ENCODE data around the gene CYTL1. TPM values are rescaled to one million over a fixed set of nuclear protein-coding genes. Genes with fewer than 3 reads are reported as not detected.
"Not testable (repeated sequence)": the region's sequence is repeated elsewhere in the genome, so short reads cannot be mapped to it uniquely, and the experiment has no call there.

Gene CYTL1
- total RNA-seq, 6 experiments from 2014 or later: not detected

DNA sequence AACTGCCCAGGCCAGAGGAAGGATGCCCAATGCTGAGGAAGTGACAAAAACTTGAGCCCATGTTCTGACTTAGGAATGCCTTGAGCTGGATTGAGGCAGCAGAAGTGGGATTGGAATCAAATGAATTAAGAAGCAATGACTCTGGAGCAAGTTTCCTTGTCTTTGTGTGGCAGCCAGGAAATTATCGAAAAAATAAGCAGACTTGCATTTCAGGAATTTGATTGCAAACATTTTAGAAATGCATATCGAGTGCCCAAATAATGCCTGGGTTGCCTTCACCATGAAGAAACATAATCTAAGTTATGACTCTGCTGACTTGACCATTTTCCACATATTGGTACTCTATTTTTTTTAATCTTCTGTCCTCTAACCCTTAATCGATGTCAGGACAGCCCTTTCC lies 9.5 kb downstream of the CYTL1 start:
- no peak for TF ChIP-seq CTCF (IDR thresholded peaks at IDR 0.05)
- Mint-ChIP-seq H3K27ac (no peak overlapping the region), H3K4me3 (no peak overlapping the region), H3K9me3 (no peaks in the 10 kb centered on the region), H3K27me3 (ENCODE audit: insufficient read depth) (peaks cover 13% of the 10 kb centered on the region), H3K4me1 (ENCODE audit: low read depth) (no peaks in the 10 kb centered on the region), H3K36me3 (ENCODE audit: low read depth) (no peaks in the 10 kb centered on the region)
- no peak for DNase-seq

- H3K9me3 Mint-ChIP-seq; H3K4me3 Mint-ChIP-seq; H3K27ac Mint-ChIP-seq; H3K4me1 Mint-ChIP-seq (ENCODE audit: low read depth); H3K36me3 Mint-ChIP-seq (ENCODE audit: low read depth); DNase-seq: not testable (repeated sequence)
- peaks cover 22% of the 10 kb centered on the region for H3K27me3 Mint-ChIP-seq (ENCODE audit: insufficient read depth)
Measured at GRCh38 chr4:5006932-5007331, 12.3 kb downstream of the CYTL1 start.

DNA sequence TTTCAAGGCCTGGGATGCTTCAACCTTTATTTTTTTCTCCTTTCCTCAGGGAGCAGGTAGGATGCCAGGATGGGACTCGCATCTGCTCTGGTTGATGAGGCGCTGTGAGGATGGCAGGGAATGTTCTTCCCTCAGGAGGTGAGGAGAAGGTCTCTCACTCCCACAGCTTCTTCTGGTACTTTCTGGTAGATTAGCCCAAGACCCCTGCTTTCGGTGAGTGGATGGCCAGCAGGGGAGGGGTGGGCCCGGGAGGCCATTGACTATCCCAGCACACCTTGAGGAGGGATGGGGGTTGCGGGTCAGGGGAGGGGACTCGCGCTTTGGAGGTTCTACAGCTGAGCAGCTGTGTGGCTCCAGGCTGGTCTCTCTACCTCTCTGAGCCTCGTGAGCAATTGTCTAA lies 14.8 kb downstream of the CYTL1 start:
- H3K9me3 Mint-ChIP-seq: no peaks in the 10 kb centered on the region
- H3K4me3 Mint-ChIP-seq: no peak overlapping the region
- no peak for DNase-seq
- H3K36me3 Mint-ChIP-seq (ENCODE audit: low read depth): no peaks in the 10 kb centered on the region
- H3K27ac Mint-ChIP-seq: no peak overlapping the region
- H3K27me3 Mint-ChIP-seq (ENCODE audit: insufficient read depth): peaks cover 26% of the 10 kb centered on the region
- no peaks in the 10 kb centered on the region for H3K4me1 Mint-ChIP-seq (ENCODE audit: low read depth)
- no peak for TF ChIP-seq CTCF (IDR thresholded peaks at IDR 0.05)

DNA sequence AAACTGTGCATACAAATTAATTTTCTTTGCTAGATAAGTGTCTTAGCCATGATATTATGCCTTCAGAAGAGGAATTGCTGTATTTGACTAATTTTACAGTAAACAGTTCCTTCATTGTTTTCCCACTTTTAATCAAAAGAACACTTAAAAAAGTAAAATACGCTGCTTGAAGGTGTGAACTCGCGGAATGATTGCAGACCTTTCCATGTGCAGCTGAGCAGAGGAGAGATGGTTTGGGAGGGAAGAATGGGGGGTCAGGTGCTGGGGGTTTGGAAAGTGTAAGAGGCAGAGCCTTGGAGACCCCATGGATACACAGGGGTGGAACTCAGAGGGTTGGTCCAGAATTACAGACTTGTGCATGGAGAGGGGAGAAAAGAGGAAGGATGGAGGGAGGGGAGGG lies 15.3 kb downstream of the CYTL1 start:
- no peaks in the 10 kb centered on the region for H3K4me1 Mint-ChIP-seq (ENCODE audit: low read depth)
- no peak for TF ChIP-seq CTCF (IDR thresholded peaks at IDR 0.05)
- H3K9me3 Mint-ChIP-seq: no peaks in the 10 kb centered on the region
- H3K36me3 Mint-ChIP-seq (ENCODE audit: low read depth): no peaks in the 10 kb centered on the region
- no peak for DNase-seq
- no peak overlapping the region for H3K27ac Mint-ChIP-seq
- peaks cover 30% of the 10 kb centered on the region for H3K27me3 Mint-ChIP-seq (ENCODE audit: insufficient read depth)
- no peak overlapping the region for H3K4me3 Mint-ChIP-seq

DNA sequence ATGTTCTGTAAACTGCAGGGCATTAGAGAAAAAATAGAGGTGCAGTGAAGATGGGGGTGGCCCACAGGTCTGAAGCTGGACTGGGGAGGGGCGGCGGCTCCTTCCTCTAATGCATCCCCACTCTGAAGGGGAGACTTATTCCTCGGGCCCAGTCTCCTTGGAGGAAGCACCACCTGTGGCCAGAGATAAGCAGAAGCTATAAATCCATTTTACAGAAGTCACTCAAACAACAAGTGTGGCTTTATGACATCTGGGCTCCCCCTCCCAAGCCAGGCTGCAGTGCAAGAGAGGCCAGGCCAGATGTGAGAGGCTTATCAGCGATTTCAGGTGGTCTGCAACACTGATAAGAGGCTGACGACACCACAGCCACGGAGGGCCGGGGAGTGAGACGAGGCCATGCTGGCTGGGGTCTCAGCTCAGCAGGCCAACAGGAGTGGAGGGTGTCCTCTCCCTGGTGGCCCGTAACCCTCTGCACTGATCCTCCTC lies 15.8 kb downstream of the CYTL1 start:
- Mint-ChIP-seq H3K4me3 (no peak overlapping the region), H3K4me1 (ENCODE audit: low read depth) (no peaks in the 10 kb centered on the region), H3K27ac (no peak overlapping the region), H3K9me3 (no peaks in the 10 kb centered on the region), H3K27me3 (ENCODE audit: insufficient read depth) (peaks cover 30% of the 10 kb centered on the region), H3K36me3 (ENCODE audit: low read depth) (no peaks in the 10 kb centered on the region)
- TF ChIP-seq CTCF (IDR thresholded peaks at IDR 0.05): no peak
- no peak for DNase-seq

DNA sequence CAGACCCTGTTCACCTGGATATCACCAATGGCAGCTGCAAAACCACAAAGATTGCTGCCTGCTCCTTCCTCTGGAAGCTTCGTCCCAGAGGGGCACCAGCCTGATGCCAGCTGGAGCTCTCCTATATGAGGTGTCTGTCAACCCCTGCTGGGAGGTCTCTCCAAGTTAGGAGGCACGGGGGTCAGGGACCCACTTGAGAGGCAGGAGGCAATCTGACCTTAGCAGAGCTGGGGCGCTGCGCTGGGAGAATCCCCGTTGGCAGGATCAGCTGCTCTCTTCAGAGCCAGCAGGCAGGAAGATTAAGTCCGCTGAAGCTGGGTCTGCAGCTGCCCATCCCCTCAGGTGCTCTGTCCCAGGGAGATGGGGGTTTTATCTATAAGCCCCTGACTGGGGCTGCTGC lies 17.6 kb downstream of the CYTL1 start:
- H3K27ac Mint-ChIP-seq; H3K36me3 Mint-ChIP-seq (ENCODE audit: low read depth); H3K9me3 Mint-ChIP-seq; H3K4me3 Mint-ChIP-seq; DNase-seq; H3K4me1 Mint-ChIP-seq (ENCODE audit: low read depth): not testable (repeated sequence)
- peaks cover 34% of the 10 kb centered on the region for H3K27me3 Mint-ChIP-seq (ENCODE audit: insufficient read depth)

DNA sequence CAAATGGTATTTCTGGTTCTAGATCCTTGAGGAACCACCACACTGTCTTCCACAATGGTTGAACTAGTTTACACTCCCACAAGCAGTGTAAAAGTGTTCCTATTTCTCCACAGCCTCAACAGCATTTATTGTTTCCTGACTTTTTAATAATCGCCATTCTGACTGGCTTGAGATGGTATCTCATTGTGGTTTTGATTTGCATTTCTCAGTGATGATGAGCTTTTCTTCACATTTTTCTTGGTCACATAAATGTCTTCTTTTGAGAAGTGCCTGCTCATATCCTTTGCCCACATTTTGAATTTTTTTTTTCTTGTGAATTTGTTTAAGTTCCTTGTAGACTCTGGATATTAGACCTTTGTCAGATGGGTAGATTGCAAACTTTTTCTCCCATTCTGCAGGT lies 22.3 kb downstream of the CYTL1 start:
- Mint-ChIP-seq H3K27me3 (ENCODE audit: insufficient read depth) (peaks cover 32% of the 10 kb centered on the region), H3K4me1 (ENCODE audit: low read depth) (peaks cover 16% of the 10 kb centered on the region)
- H3K9me3 Mint-ChIP-seq; H3K36me3 Mint-ChIP-seq (ENCODE audit: low read depth); H3K4me3 Mint-ChIP-seq; H3K27ac Mint-ChIP-seq: not testable (repeated sequence)
- peak; percentile 33 for DNase-seq

Data from HFFc6 (cell line).